ENCODE results near the gene ZRANB1. TPM values are rescaled to one million over a fixed set of nuclear protein-coding genes. Genes with fewer than 3 reads are reported as not detected.

The ZRANB1 gene
- total RNA-seq (ENCODE audit: low replicate concordance), result 19.6 and 22.3 TPM in 2 replicates

GRCh38 chr10:124941823-124942222 is at the start of gene ZRANB1:
Gene ZRANB1 (plus strand): TSS chr10:124942123. CDS start chr10:124942494, 371 bp downstream.
- H3K4me3 ChIP-seq (ENCODE audit: low read depth, low read length), result no peak within 1 kb of the TSS
- TF ChIP-seq, protein P1, sequence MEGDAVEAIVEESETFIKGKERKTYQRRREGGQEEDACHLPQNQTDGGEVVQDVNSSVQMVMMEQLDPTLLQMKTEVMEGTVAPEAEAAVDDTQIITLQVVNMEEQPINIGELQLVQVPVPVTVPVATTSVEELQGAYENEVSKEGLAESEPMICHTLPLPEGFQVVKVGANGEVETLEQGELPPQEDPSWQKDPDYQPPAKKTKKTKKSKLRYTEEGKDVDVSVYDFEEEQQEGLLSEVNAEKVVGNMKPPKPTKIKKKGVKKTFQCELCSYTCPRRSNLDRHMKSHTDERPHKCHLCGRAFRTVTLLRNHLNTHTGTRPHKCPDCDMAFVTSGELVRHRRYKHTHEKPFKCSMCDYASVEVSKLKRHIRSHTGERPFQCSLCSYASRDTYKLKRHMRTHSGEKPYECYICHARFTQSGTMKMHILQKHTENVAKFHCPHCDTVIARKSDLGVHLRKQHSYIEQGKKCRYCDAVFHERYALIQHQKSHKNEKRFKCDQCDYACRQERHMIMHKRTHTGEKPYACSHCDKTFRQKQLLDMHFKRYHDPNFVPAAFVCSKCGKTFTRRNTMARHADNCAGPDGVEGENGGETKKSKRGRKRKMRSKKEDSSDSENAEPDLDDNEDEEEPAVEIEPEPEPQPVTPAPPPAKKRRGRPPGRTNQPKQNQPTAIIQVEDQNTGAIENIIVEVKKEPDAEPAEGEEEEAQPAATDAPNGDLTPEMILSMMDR (IDR thresholded peaks at IDR 0.05; ENCODE audit: insufficient read depth, low read length), result no peak
- DNase-seq (ENCODE audit: low read depth), result no peak

GRCh38 chr10:124892905-124893304 is 49.0 kb upstream of the ZRANB1 start:
- no peak for DNase-seq (ENCODE audit: low read depth)
- TF ChIP-seq, protein P1 (IDR thresholded peaks at IDR 0.05; ENCODE audit: insufficient read depth, low read length), result no peak
- no peak overlapping the region for H3K4me3 ChIP-seq (ENCODE audit: low read depth, low read length)

DNA sequence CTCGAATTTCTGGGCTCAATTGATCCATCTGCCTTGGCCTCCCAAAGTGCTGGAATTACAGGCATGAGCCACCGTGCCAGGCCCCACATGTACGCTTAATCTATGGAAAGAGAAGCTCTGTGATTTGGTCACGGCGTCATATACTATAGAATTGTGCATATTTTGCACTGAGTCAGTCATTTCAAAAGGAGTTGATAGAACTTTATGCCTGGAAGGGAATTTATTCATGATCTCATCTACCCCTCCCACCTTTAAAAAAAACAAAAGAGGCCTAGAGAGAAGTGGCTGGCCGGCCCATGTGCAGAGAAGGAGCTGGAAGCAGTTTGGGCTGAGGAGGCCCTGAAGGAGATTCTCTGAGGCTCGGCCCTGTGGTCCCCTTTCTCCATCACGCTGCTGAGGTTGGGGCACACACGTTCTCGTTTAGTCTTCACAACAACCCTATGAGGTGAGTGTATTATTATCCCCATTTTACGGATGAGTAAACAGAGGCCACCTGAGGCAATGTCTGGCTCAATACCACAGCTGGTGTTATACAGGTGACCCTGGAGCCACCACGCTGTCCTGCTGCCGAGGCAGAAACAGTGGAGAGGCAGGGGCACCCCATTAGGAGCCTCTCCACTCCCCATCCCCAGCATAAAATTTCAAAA is 47.2 kb upstream of the ZRANB1 start:
- TF ChIP-seq, protein P1 (IDR thresholded peaks at IDR 0.05; ENCODE audit: insufficient read depth, low read length), result no peak
- no peak overlapping the region for H3K4me3 ChIP-seq (ENCODE audit: low read depth, low read length)
- peak; percentile 19 for DNase-seq (ENCODE audit: low read depth)

DNA sequence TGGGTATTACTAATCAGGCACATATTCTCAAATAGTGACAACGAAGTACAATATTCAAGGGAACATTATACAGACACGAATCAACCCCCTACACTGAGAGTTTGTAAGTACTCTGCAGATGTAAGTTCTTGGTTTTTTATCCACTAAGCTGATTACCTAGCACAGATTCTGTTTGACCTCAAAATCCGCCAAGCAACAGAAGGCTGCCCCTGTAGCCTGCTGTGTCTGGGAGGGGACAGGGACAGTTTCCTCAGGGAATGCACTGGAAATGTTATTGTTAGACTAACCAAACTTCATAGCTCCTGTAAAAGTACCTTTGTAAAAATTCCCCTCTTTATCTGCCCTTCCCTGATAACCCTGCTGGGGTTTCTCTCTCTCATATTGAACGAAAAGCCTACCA is 45.2 kb upstream of the ZRANB1 start:
- DNase-seq (ENCODE audit: low read depth), result no peak
- TF ChIP-seq, protein P1 (IDR thresholded peaks at IDR 0.05; ENCODE audit: insufficient read depth, low read length), result no peak
- no peak overlapping the region for H3K4me3 ChIP-seq (ENCODE audit: low read depth, low read length)

DNA sequence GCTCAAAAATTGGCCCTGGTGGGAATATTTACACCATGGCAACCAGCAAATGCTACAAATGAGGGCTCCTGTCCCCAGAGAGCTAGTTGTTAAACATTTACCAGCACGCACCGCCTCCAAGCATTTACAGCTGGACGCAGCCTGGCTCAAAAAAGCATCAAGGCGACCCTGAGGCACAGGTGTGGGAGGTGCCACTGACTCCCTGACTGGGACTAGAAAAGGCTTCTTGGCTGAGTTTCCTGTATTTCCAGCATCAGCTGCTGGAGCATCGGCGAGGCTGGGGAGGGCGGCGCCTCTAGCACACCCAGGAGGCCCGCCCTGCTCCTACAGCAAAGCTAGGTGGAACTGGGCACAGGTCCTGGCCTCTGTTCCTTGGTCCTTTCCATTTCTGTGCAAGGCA is 43.5 kb upstream of the ZRANB1 start:
- TF ChIP-seq, protein P1 (IDR thresholded peaks at IDR 0.05; ENCODE audit: insufficient read depth, low read length), result no peak
- no peak for DNase-seq (ENCODE audit: low read depth)
- no peak overlapping the region for H3K4me3 ChIP-seq (ENCODE audit: low read depth, low read length)

DNA sequence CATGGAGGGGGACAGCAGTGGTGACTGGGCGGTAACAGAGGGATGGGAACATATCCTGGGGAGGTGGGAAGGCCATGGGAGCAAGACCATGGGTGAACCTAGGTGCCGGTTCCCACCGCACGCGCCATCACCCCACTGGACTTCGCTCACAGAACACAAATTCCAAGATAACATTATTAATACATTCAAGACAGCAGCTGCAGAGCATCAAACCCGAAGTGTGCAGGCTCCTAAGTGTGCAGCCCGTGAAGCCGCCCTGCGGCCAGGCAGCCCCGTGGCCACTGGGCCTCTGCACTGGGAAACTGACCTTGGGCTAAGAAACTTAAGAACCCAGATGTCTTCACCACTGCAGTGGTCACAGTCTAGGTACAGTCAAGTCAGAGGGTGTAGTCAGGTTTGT is 42.8 kb upstream of the ZRANB1 start:
- H3K4me3 ChIP-seq (ENCODE audit: low read depth, low read length), result no peak overlapping the region
- DNase-seq (ENCODE audit: low read depth), result no peak
- TF ChIP-seq, protein P1 (IDR thresholded peaks at IDR 0.05; ENCODE audit: insufficient read depth, low read length), result no peak

DNA sequence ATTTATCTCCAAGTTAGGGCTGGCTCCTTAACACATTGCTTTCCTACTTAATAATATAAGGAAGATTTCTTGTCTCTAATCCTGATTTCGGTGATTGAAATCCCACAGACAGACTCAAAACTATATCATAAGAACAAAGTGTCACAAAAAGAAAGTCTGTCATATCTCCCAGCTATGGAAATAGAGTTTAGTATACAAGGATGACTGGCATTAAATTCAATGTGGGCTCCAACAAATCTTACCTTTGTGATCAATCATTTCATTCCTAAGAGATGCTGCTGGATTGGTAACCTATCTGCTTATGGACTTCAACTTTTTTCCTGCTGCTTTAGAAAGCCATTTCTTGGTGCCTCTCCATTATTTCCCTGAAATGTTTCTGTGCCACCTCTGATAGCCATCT is 39.5 kb upstream of the ZRANB1 start:
- TF ChIP-seq, protein P1 (IDR thresholded peaks at IDR 0.05; ENCODE audit: insufficient read depth, low read length), result no peak
- no peak overlapping the region for H3K4me3 ChIP-seq (ENCODE audit: low read depth, low read length)
- DNase-seq (ENCODE audit: low read depth), result no peak

All from fibroblast of the aortic adventitia (primary cell).